GM18951 (cell line): Measurements from ENCODE around the gene PSEN2.
"Not testable (repeated sequence)": the region's sequence is repeated elsewhere in the genome, so short reads cannot be mapped to it uniquely, and the experiment has no call there.

ENCODE experiments used
- POLR2A ChIP-seq: IDR thresholded peaks from 4 replicates; pipeline ENCODE4 v1.6.1; 2011; ENCODE audit warnings: mild to moderate bottlenecking; ENCODE audit not compliant: insufficient read length, insufficient read depth; ENCODE audit errors: extremely low read depth
- in situ Hi-C: fragments of 300-500 bp; cut with MboI; formaldehyde crosslinking; loops from one replicate; pipeline ENCODE4 v1.12.0; 2022; ENCODE audit warnings: low sequenced_read_pairs, mixed read lengths, inconsistent platforms; ENCODE audit not compliant: unreplicated experiment

Gene PSEN2

GRCh38 chr1:226901421-226901820 lies 31.0 kb downstream of the PSEN2 start:
- no peak for TF ChIP-seq POLR2A
- in situ Hi-C loops, result no loop called here

- in situ Hi-C loops, result no loop called here
- TF ChIP-seq POLR2A, result no peak
Observed at GRCh38 chr1:226902601-226903000, 32.2 kb downstream of the PSEN2 start.

- no peak for TF ChIP-seq POLR2A
- in situ Hi-C loops, result no loop called here
Observed at GRCh38 chr1:226903819-226904716, 33.7 kb downstream of the PSEN2 start.

- in situ Hi-C loops, result no loop called here
- TF ChIP-seq POLR2A, result no peak
Observed at GRCh38 chr1:226904772-226905171, 34.4 kb downstream of the PSEN2 start.

- no peak for TF ChIP-seq POLR2A
- in situ Hi-C loops, result no loop called here
Observed at GRCh38 chr1:226908419-226908818, 38.0 kb downstream of the PSEN2 start.

GRCh38 chr1:226908913-226909312 lies 38.5 kb downstream of the PSEN2 start:
- in situ Hi-C loops, result no loop called here
- TF ChIP-seq POLR2A, result no peak

GRCh38 chr1:226912587-226913176 lies 42.3 kb downstream of the PSEN2 start:
- in situ Hi-C loops, result loop anchor here (10.0 kb wide), 1 partner anchor 522 kb away; no protein-coding TSS in a partner anchor
- no peak for TF ChIP-seq POLR2A

- TF ChIP-seq POLR2A, result no peak
- in situ Hi-C loops, result loop anchor here (10.0 kb wide), 1 partner anchor 519 kb away; no protein-coding TSS in a partner anchor
Observed at GRCh38 chr1:226915672-226915995, 45.2 kb downstream of the PSEN2 start.

GRCh38 chr1:226916497-226916896 lies 46.1 kb downstream of the PSEN2 start:
- in situ Hi-C loops, result loop anchor here (10.0 kb wide), 1 partner anchor 518 kb away; no protein-coding TSS in a partner anchor
- TF ChIP-seq POLR2A, result no peak

GRCh38 chr1:226919587-226919986 lies 49.2 kb downstream of the PSEN2 start:
- TF ChIP-seq POLR2A, result no peak
- in situ Hi-C loops, result loop anchor here (10.0 kb wide), 1 partner anchor 515 kb away; no protein-coding TSS in a partner anchor

GRCh38 chr1:226919995-226920394 lies 49.6 kb downstream of the PSEN2 start:
- in situ Hi-C loops, result loop anchor here (10.0 kb wide), 1 partner anchor 515 kb away; no protein-coding TSS in a partner anchor
- TF ChIP-seq POLR2A, result no peak

GRCh38 chr1:226920446-226920894 lies 50.1 kb downstream of the PSEN2 start:
- no peak for TF ChIP-seq POLR2A
- in situ Hi-C loops, result no loop called here

GRCh38 chr1:226921504-226921903 lies 51.1 kb downstream of the PSEN2 start:
- TF ChIP-seq POLR2A, result no peak
- in situ Hi-C loops, result no loop called here

GRCh38 chr1:226929260-226930111 lies 59.1 kb downstream of the PSEN2 start:
- in situ Hi-C loops, result not testable (repeated sequence)
